NCI-H82 treated with DMSO at 0.1 percent for 48 hours (cell line): ENCODE measurements around the gene RAB26.
"Not testable (repeated sequence)": the region's sequence is repeated elsewhere in the genome, so short reads cannot be mapped to it uniquely, and the experiment has no call there.

Source experiments
- DNase-seq: peaks from one replicate; lab custom pipeline; 2025; ENCODE audit not compliant: unreplicated experiment; lab: John Stamatoyannopoulos, UW

Gene RAB26

DNA sequence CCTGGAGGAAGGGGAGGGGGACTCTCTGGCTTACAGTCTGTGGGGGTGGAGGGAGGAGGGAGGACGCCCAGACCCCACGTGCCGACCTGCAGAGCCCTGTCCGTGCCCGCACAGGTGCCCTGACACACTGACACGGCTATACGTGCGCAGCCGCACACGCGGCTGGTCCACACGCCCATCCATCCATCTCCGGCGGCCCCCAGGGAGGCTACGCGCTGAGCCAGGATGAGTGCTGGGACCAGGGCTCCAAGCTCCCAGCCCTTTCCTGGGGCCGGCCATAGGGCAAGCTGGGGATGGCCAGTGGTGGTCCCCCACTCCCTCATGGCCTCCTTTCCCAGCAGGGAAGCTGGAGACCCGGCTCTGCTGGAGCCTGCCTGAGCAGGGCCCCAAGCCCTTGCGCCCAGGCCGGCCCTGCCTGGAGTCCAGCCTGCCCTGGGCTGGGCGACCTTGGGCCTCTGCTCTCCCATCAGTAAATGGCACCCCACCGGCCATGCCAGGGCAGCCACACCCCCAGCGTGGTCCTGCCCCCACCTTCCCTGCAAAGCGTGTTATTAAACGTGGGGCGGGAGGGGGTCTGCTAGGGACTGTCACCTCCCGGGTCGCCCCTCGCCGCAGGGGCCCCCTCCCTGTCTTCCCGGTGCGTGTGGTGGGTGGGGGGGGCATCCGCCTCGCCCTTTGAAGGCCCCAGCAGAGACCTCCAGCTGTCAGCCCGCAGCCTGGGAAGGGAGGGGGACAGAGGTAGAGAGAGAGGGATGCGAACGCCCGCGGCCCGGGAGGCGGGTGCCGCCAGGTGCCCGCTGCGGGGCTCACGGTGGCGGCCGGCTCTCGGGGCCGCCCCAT, 47.1 kb downstream of the RAB26 start:
- DNase-seq, result no peak

DNA sequence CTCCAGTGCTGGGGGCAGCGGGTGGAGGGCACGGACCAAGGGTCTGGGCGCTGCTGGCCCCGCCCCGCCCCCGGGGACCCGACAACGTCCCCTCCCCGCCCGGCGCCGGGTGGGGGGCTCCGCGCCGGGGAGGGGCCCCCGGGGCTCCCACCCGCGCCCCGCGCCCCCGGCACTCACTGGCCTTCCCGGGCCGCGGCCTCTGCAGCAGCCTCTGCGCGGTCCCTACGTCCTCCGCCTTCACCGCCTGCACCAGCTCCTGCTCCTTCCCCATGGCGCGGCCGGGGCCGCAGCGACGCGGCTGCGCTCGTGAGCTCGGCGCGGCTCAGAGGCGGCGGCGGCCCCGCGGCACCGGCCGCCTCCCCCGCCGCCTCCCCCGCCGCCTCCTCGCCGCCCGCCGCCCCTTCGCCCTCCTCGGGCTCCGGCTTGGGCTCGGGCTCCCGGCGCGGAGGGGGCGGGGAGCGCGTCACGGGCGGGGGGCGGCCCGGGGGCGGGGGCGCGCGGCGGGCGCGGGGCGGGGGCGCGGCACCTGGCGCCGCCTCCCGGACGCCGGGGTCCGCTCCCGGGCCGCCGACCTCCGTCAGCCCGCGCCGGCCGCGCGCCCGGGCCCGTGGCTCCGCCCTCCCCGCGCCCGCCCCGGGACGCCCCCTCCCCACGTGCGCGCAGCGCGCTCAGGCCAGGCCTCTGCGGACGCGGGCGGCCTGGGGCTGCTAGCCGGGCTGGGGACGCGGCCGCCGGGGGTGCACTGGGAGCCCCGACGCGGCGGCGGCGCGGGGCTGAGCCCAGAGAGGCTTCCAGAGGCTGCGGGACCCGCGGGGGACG, 47.9 kb downstream of the RAB26 start, which contains the start of gene CASKIN1:
Gene CASKIN1 (minus strand): TSS at position 444 of the 819 bp plus-strand sequence. CDS start 173 bp downstream, at position 271.
- DNase-seq, result no peak

GRCh38 chr16:2196981-2197511, 48.6 kb downstream of the RAB26 start:
- no peak for DNase-seq

DNA sequence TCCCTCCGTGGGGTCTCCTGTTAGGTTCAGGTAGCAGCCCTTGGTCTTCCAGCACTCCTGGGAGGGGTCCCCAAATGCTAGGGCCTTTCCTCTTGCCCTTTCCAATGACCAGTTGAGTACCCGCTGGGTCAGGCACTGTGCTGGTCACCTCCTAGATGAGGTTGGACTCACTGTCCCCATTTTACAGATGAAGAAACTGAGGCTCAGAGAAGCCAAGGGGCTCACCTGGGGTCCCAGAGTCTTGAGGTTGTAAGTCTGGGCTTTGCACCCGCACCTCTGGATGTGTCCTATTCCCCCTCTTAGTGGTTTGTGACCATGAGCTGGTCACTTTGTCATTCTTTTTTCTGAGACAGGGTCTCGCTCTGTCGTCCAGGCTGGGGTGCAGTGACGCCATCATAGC, 49.3 kb downstream of the RAB26 start:
- DNase-seq, result no peak

DNA sequence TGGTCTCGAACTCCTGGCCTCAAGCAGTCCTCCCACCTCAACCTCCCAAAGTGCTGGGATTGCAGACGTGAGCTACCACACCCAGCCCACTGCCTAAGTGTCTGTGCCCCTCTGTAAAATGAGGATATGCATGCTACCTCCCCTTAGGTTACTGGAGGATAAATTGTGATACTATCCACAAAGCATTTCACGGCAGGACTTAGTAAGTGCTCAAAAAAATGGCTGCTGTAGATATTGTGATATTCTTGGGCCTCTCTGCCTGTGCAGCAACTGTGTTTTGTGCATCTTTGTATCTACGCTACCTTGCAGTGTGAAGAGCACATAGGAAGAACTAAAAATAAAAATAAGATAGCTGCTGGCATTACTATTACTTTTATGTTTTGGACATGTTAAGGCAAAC, 49.9 kb downstream of the RAB26 start:
- no peak for DNase-seq

GRCh38 chr16:2199095-2199494, 50.7 kb downstream of the RAB26 start:
- DNase-seq, result no peak

GRCh38 chr16:2199621-2200139, 51.3 kb downstream of the RAB26 start:
- DNase-seq, result no peak

GRCh38 chr16:2200313-2200712, 51.9 kb downstream of the RAB26 start:
- no peak for DNase-seq

- not testable (repeated sequence) for DNase-seq
These were observed 54.8 kb downstream of the RAB26 start for GRCh38 chr16:2203119-2203688.
